ENCODE measurements around the gene FAM184B.

DNA sequence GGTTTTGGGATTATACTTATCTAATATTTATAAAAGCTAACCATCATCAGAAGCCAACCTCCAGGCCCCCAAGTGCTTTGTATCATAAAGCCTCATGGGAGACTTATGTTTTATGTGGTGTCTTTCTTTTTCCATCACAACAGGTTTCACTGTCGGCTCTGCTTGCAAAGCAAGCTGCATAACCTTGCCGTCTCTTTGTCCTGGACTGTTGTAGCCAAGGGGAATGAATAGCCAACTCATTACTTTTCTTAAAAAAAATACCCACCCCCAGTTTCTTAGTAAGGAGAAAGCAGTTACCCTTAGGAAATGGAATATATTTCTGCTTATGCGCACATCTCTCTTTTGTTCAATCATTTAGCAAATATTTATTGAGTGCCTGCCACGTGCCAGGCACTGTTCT is 40.7 kb downstream of the FAM184B start:
- TF ChIP-seq CTCF (IDR thresholded peaks at IDR 0.05): no peak
- TF ChIP-seq POLR2A (IDR thresholded peaks at IDR 0.05): no peak

All from lower leg skin (tissue), 3 donors.